GM19238 (cell line): ENCODE data around the gene PASK.

Experiments used
- DNase-seq: peaks from one replicate; pipeline ENCODE4 v3.0.0; 2011; ENCODE audit warnings: low spot score; ENCODE audit not compliant: insufficient read length

PASK gene

GRCh38 chr2:241082341-241083090, 66.8 kb downstream of the PASK start:
- no peak for DNase-seq

GRCh38 chr2:241081643-241082340, 67.5 kb downstream of the PASK start:
- DNase-seq: no peak

GRCh38 chr2:241081190-241081642, 68.1 kb downstream of the PASK start:
- DNase-seq: no peak

GRCh38 chr2:241080405-241081189, 68.7 kb downstream of the PASK start:
- no peak for DNase-seq

- no peak for DNase-seq
Observed at GRCh38 chr2:241074901-241075540, 74.3 kb downstream of the PASK start.

GRCh38 chr2:241074065-241074818, 75.0 kb downstream of the PASK start:
- DNase-seq: no peak

GRCh38 chr2:241073166-241074064, 75.9 kb downstream of the PASK start:
- no peak for DNase-seq

- DNase-seq: no peak
Observed at GRCh38 chr2:241072553-241073165, 76.6 kb downstream of the PASK start.

- DNase-seq: no peak
Observed at GRCh38 chr2:241072151-241072550, 77.1 kb downstream of the PASK start.

- no peak for DNase-seq
Observed at GRCh38 chr2:241071677-241072111, 77.6 kb downstream of the PASK start.

GRCh38 chr2:241070811-241071676, 78.2 kb downstream of the PASK start:
- DNase-seq: no peak

GRCh38 chr2:241070361-241070760, 78.9 kb downstream of the PASK start:
- DNase-seq: no peak

- no peak for DNase-seq
Observed at GRCh38 chr2:241069821-241070281, 79.4 kb downstream of the PASK start.

GRCh38 chr2:241068942-241069810, 80.1 kb downstream of the PASK start:
- DNase-seq: no peak

- DNase-seq: no peak
Observed at GRCh38 chr2:241068136-241068941, 80.9 kb downstream of the PASK start.

- no peak for DNase-seq
Observed at GRCh38 chr2:241067501-241068135, 81.7 kb downstream of the PASK start.
